Activated CD8-positive, alpha-beta T cell treated with anti-CD3 and anti-CD28 coated beads for 36 hours (primary cell): ENCODE results near the gene COPS4. TPM values are rescaled to one million over a fixed set of nuclear protein-coding genes. Genes with fewer than 3 reads are reported as not detected.

Experiments
- ATAC-seq: fragments of 200-7000 bp; cut with Tn5 transposase; one replicate; pipeline ENCODE4 v1.10.0; 2021; ENCODE audit warnings: mild to moderate bottlenecking, moderate library complexity
- CTCF ChIA-PET: fragments of 350-600 bp; sonication (Branson Sonifier 250); formaldehyde crosslinking; loops from one replicate; lab custom pipeline; 2021; ENCODE audit warnings: antibody characterized with exemption; lab: Charles Lee
- POLR2A ChIA-PET: fragments of 350-600 bp; sonication (Branson Sonifier 250); formaldehyde crosslinking; loops from one replicate; lab custom pipeline; 2021; ENCODE audit warnings: antibody characterized with exemption; lab: Charles Lee
- DNase-seq: peaks from one replicate; pipeline ENCODE4 v3.0.0-alpha.2; 2020
- H3K27ac Mint-ChIP-seq: one replicate; pipeline ENCODE4 v1.8.0; 2021; ENCODE audit warnings: mild to moderate bottlenecking, mixed read lengths
- H3K27me3 Mint-ChIP-seq: one replicate; pipeline ENCODE4 v1.8.0; 2021; ENCODE audit warnings: mixed read lengths
- H3K36me3 Mint-ChIP-seq: one replicate; pipeline ENCODE4 v1.8.0; 2021; ENCODE audit warnings: low read depth, mixed read lengths
- H3K4me1 Mint-ChIP-seq: one replicate; pipeline ENCODE4 v1.8.0; 2021; ENCODE audit warnings: low read depth, mixed read lengths
- H3K4me3 Mint-ChIP-seq: one replicate; pipeline ENCODE4 v1.8.0; 2021; ENCODE audit warnings: mild to moderate bottlenecking, moderate library complexity, mixed read lengths
- H3K9me3 Mint-ChIP-seq: one replicate; pipeline ENCODE4 v1.8.0; 2021; ENCODE audit warnings: mixed read lengths
- CTCF ChIP-seq: fragments of 200-600 bp; IDR thresholded peaks from one replicate; pipeline ENCODE4 v1.8.0; 2022; ENCODE audit warnings: antibody characterized with exemption, mild to moderate bottlenecking
- intact Hi-C: fragments of 100-400 bp; cut with micrococcal nuclease; formaldehyde crosslinking; loops from one replicate; pipeline ENCODE4 v1.10.0; 2022
- total RNA-seq, 2 experiments: library from RNA; stranded (reverse); gene quantifications; one replicate each; pipeline ENCODE4 v1.2.3, GENCODE V29; 2021

Gene COPS4
- total RNA-seq, 2 experiments from 2014 or later, result 38.4 to 38.8 TPM

GRCh38 chr4:83112678-83113428 lies 77.9 kb downstream of the COPS4 start:
- DNase-seq (peak; percentile 71), ATAC-seq (peak; percentile 12)
- intact Hi-C loops, result loop anchor here (5.0 to 10.0 kb wide), 3 partner anchors 41 to 208 kb away; partner anchors contain the start of gene THAP9
- ChIA-PET POLR2A (interaction anchor here (1.0 to 2.8 kb wide), 13 partner anchors 9 to 172 kb away, joined by 3 to 27 read pairs (median 5); partner anchors contain the start of gene COQ2), CTCF (interaction anchor here (0.7 to 4.7 kb wide), 15 partner anchors 10 to 171 kb away, joined by 3 to 31 read pairs (median 3); partner anchors contain the start of gene COQ2)
- peak overlapping the region; percentile 84 for H3K4me3 Mint-ChIP-seq
- H3K9me3 Mint-ChIP-seq, result no peaks in the 10 kb centered on the region
- no peak for TF ChIP-seq CTCF
- H3K4me1 Mint-ChIP-seq, result peaks cover 35% of the 10 kb centered on the region
- H3K36me3 Mint-ChIP-seq, result peaks cover 31% of the 10 kb centered on the region
- no peaks in the 10 kb centered on the region for H3K27me3 Mint-ChIP-seq
- H3K27ac Mint-ChIP-seq, result peak overlapping the region; percentile 91

DNA sequence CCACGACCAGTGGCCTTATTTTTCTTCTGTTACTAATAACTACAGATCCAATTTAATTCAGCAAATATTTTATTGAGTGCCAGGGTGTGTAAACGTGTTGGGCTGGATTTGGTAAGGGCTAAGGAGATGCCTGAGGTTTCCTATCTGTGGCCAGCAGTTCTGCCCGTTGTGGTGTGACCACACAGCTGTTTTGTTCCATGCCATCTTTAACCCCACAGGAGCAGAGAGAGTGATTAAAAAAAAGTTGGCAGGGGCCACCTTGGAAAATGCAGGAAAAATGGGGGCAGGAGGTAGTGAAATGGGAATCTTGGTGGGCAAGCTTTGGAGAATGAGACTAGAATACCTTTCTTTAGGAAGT lies 78.4 kb downstream of the COPS4 start:
- H3K27ac Mint-ChIP-seq, result peak overlapping the region; percentile 91
- DNase-seq (peak; percentile 43), ATAC-seq (no peak)
- CTCF ChIA-PET, result interaction anchor here (0.7 to 4.7 kb wide), 14 partner anchors 10 to 171 kb away, joined by 3 to 31 read pairs (median 3); partner anchors contain the start of gene COQ2
- TF ChIP-seq CTCF, result no peak
- peaks cover 33% of the 10 kb centered on the region for H3K4me1 Mint-ChIP-seq
- POLR2A ChIA-PET, result interaction anchor here (0.7 to 2.8 kb wide), 16 partner anchors 8 to 171 kb away, joined by 3 to 27 read pairs (median 4); partner anchors contain the start of gene COQ2
- H3K36me3 Mint-ChIP-seq, result peaks cover 27% of the 10 kb centered on the region
- no peaks in the 10 kb centered on the region for H3K9me3 Mint-ChIP-seq
- intact Hi-C loops, result loop anchor here (5.0 to 10.0 kb wide), 3 partner anchors 41 to 209 kb away; partner anchors contain the start of gene THAP9
- no peaks in the 10 kb centered on the region for H3K27me3 Mint-ChIP-seq
- peak overlapping the region; percentile 84 for H3K4me3 Mint-ChIP-seq

- peak within 1 kb of the TSS; percentile 95 for H3K27ac Mint-ChIP-seq
- peak within 1 kb of the TSS; percentile 84 for H3K4me3 Mint-ChIP-seq
- POLR2A ChIA-PET, result interaction anchor here (0.6 to 2.7 kb wide), 7 partner anchors 9 to 135 kb away, joined by 3 to 13 read pairs (median 4); no protein-coding TSS in a partner anchor
- H3K9me3 Mint-ChIP-seq, result no peaks in the 10 kb centered on the region
- DNase-seq (peak; percentile 67), ATAC-seq (peak; percentile 54)
- peaks cover 18% of the 10 kb centered on the region for H3K36me3 Mint-ChIP-seq
- H3K27me3 Mint-ChIP-seq, result no peaks in the 10 kb centered on the region
- H3K4me1 Mint-ChIP-seq, result peaks cover 37% of the 10 kb centered on the region
- no peak for TF ChIP-seq CTCF
- intact Hi-C loops, result loop anchor here (1.0 to 10.0 kb wide), 4 partner anchors 42 to 210 kb away; partner anchors contain the start of gene THAP9
- CTCF ChIA-PET, result interaction anchor here (0.6 to 4.7 kb wide), 11 partner anchors 14 to 152 kb away, joined by 3 to 31 read pairs (median 3); partner anchors contain the start of gene COPS4
These were observed 79.6 kb downstream of the COPS4 start, which contains the start of gene PLAC8 for GRCh38 chr4:83114576-83114975. PLAC8 (minus strand) TSS chr4:83114729; CDS start chr4:83107921, 6,808 bp downstream.

DNA sequence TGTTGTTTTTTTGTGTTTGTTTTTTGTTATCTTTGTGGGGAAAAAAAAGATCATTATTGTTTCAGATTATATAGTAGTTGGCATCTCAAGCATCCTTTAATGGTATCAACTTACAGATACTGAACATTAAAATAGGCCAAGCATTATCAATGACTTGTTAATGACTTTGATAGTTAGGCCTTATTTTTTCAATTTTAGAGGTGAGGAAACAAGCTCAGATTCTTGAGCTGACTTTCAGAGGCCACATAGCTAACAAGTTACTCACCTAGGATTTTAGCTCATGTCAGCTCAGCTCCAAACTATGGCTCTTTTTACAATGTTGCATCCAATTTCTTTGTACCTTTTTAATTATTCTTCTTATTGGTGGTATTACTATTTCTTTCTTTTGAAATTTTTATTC lies 80.0 kb downstream of the COPS4 start:
- intact Hi-C loops, result loop anchor here (1.0 to 10.0 kb wide), 4 partner anchors 43 to 210 kb away; partner anchors contain the start of gene THAP9
- Mint-ChIP-seq H3K27ac (peak overlapping the region; percentile 95), H3K27me3 (no peaks in the 10 kb centered on the region), H3K4me1 (peaks cover 37% of the 10 kb centered on the region), H3K4me3 (peak overlapping the region; percentile 84), H3K36me3 (peaks cover 18% of the 10 kb centered on the region), H3K9me3 (no peaks in the 10 kb centered on the region)
- ChIA-PET POLR2A (interaction anchor here (0.6 to 2.7 kb wide), 3 partner anchors 11 to 68 kb away, joined by 4 to 13 read pairs (median 9); no protein-coding TSS in a partner anchor), CTCF (interaction anchor here (0.7 to 4.7 kb wide), 7 partner anchors 16 to 145 kb away, joined by 3 to 31 read pairs (median 5); partner anchors contain the start of gene COPS4)
- TF ChIP-seq CTCF, result no peak
- ATAC-seq (no peak), DNase-seq (no peak)
